ENCODE data around the gene MUC12.

- TF ChIP-seq GATA2 (IDR thresholded peaks at IDR 0.05; ENCODE audit: low read depth, low read length), result no peak
- no peak for TF ChIP-seq GATA3 (IDR thresholded peaks at IDR 0.05; ENCODE audit: low read depth, low read length)
Measured at GRCh38 chr7:100952641-100953040, 16.7 kb upstream of the MUC12 start.
